B cell (primary cell): ENCODE data around the gene SCARB1. TPM values are rescaled to one million over a fixed set of nuclear protein-coding genes. Genes with fewer than 3 reads are reported as not detected.

ENCODE experiments used
- ATAC-seq: fragments of 200-7000 bp; cut with Tn5 transposase; one replicate; pipeline ENCODE4 v1.10.0; 2021; ENCODE audit warnings: low read depth, mild to moderate bottlenecking, moderate number of reproducible peaks, moderate library complexity
- CTCF ChIA-PET: fragments of 350-600 bp; sonication (Branson Sonifier 250); formaldehyde crosslinking; loops from one replicate; lab custom pipeline; 2021; ENCODE audit warnings: antibody characterized with exemption, inconsistent platforms; lab: Charles Lee
- POLR2A ChIA-PET: fragments of 350-600 bp; sonication (Branson Sonifier 250); formaldehyde crosslinking; loops from one replicate; lab custom pipeline; 2021; ENCODE audit warnings: antibody characterized with exemption; lab: Charles Lee
- DNase-seq: peaks from one replicate; pipeline ENCODE4 v3.0.0; 2013
- H2AFZ ChIP-seq: 2 replicates; pipeline ENCODE4 v1.6.1; 2012; ENCODE audit warnings: mild to moderate bottlenecking, low read depth, low read length; ENCODE audit not compliant: insufficient read depth, poor library complexity, severe bottlenecking
- H3K27ac ChIP-seq, 2 donors: 1 replicate in 1 of 2; 2 replicates in 1 of 2; pipeline ENCODE4 v1.5.1; 2012 to 2013; ENCODE audit warnings: low read length in 2 of 2, mild to moderate bottlenecking in 2 of 2, moderate library complexity in 1 of 2
- H3K27me3 ChIP-seq, 4 experiments: fragments of 200-600 bp in 1 of 4; sonication (generic) in 1 of 4; replicated peaks in 1 of 4; 1 replicate in 2 of 4; 2 replicates in 2 of 4; pipeline versions ENCODE4 v1.6.1 to v1.7.0; 2013 to 2016; ENCODE audit warnings: low read length in 3 of 4, mild to moderate bottlenecking in 2 of 4, mixed read lengths in 1 of 4, moderate library complexity in 1 of 4; ENCODE audit not compliant: insufficient read depth in 4 of 4, control insufficient read depth in 3 of 4; ENCODE audit errors: control extremely low read depth in 1 of 4
- H3K36me3 ChIP-seq, 2 experiments: replicated peaks in 1 of 2; 1 replicate in 1 of 2; 2 replicates in 1 of 2; pipeline versions ENCODE4 v1.6.1 to v1.7.1; 2013; ENCODE audit warnings: low read length in 1 of 2; ENCODE audit not compliant: insufficient read depth in 2 of 2, control insufficient read depth in 1 of 2; ENCODE audit errors: control extremely low read depth in 1 of 2, extremely low read depth in 1 of 2
- H3K4me1 ChIP-seq, 2 donors: fragments of 200-600 bp in 1 of 2; sonication (generic) in 1 of 2; 1 replicate in 1 of 2; 2 replicates in 1 of 2; pipeline versions ENCODE4 v1.5.1 to v1.6.1; 2013 to 2017; ENCODE audit warnings: low read length in 2 of 2; ENCODE audit not compliant: control insufficient read depth in 2 of 2, insufficient read depth in 2 of 2
- H3K4me2 ChIP-seq: replicated peaks from 2 replicates; pipeline ENCODE3; 2012; ENCODE audit warnings: mild to moderate bottlenecking, low read depth, low read length; ENCODE audit not compliant: poor library complexity, severe bottlenecking
- H3K4me3 ChIP-seq, 5 experiments: fragments of 200-600 bp in 1 of 5; sonication (generic) in 1 of 5; 1 replicate in 3 of 5; 2 replicates in 2 of 5; pipeline versions ENCODE4 v1.5.1 to v1.7.0; 2011 to 2016; ENCODE audit warnings: low read length in 4 of 5, mild to moderate bottlenecking in 4 of 5, low read depth in 2 of 5, control low read depth in 1 of 5, moderate library complexity in 1 of 5; ENCODE audit not compliant: insufficient read depth in 1 of 5; ENCODE audit errors: control extremely low read depth in 1 of 5, extremely low read depth in 1 of 5
- H3K79me2 ChIP-seq: fragments of 200-600 bp; sonication (generic); one replicate; pipeline ENCODE4 v1.6.0; 2016; ENCODE audit warnings: low read length; ENCODE audit not compliant: control insufficient read depth, insufficient read depth
- H3K9ac ChIP-seq: fragments of 200-600 bp; sonication (generic); 2 replicates; pipeline ENCODE4 v1.6.1; 2017; ENCODE audit warnings: mild to moderate bottlenecking, low read length, moderate library complexity
- H3K9me3 ChIP-seq, 3 donors: one replicate each; pipeline versions ENCODE4 v1.6.1 to v1.7.1; 2013; ENCODE audit warnings: low read length in 2 of 3; ENCODE audit not compliant: control insufficient read depth in 2 of 3, insufficient read depth in 1 of 3; ENCODE audit errors: control extremely low read depth in 1 of 3
- H4K20me1 ChIP-seq: 2 replicates; pipeline ENCODE4 v1.6.0; 2012; ENCODE audit warnings: mild to moderate bottlenecking, low read length; ENCODE audit not compliant: insufficient read depth, control insufficient read depth, poor library complexity, severe bottlenecking
- H3K27ac Mint-ChIP-seq: one replicate; pipeline ENCODE4 v1.8.0; 2021; ENCODE audit warnings: mixed read lengths
- H3K27me3 Mint-ChIP-seq: one replicate; pipeline ENCODE4 v1.8.0; 2021; ENCODE audit warnings: mixed read lengths
- H3K4me1 Mint-ChIP-seq: one replicate; pipeline ENCODE4 v1.8.0; 2021; ENCODE audit warnings: mixed read lengths
- H3K4me3 Mint-ChIP-seq: one replicate; pipeline ENCODE4 v1.8.0; 2021; ENCODE audit warnings: mixed read lengths
- H3K9me3 Mint-ChIP-seq: one replicate; pipeline ENCODE4 v1.8.0; 2022; ENCODE audit warnings: mixed read lengths; ENCODE audit not compliant: insufficient read depth
- CTCF ChIP-seq: fragments of 200-600 bp; IDR thresholded peaks from one replicate; pipeline ENCODE4 v1.8.0; 2022; ENCODE audit warnings: antibody characterized with exemption, mild to moderate bottlenecking
- EZH2 ChIP-seq: IDR thresholded peaks from 2 replicates; pipeline ENCODE4 v1.6.1; 2012; ENCODE audit warnings: borderline replicate concordance, low read depth, mild to moderate bottlenecking, moderate library complexity, low read length; ENCODE audit not compliant: insufficient read depth, poor library complexity, severe bottlenecking
- WGBS: methylation state at CpG from one replicate; pipeline ENCODE4 v1.1.5; 2013; ENCODE audit warnings: missing lambda C conversion rate; ENCODE audit not compliant: insufficient coverage; 5-methylcytosine and 5-hydroxymethylcytosine counted together
- intact Hi-C: fragments of 100-400 bp; cut with micrococcal nuclease; formaldehyde crosslinking; loops from one replicate; pipeline ENCODE4 v1.10.0; 2022
- polyA plus RNA-seq: library from polyadenylated mRNA; depleted of rRNA; stranded (reverse); fragments of >200 nt; gene quantifications from 2 replicates; pipeline ENCODE4 v1.2.3, GENCODE V29; 2012
- total RNA-seq, 2 donors: library from RNA; stranded (reverse); fragments of 120-200 nt in 1 of 2; gene quantifications; 1 replicate in 1 of 2; 2 replicates in 1 of 2; pipeline versions ENCODE4 v1.2.3 to v1.2.4, GENCODE V29; 2013 to 2022

Gene SCARB1
- total and polyA plus RNA-seq, 2 donors (not counting 1 experiment from before 2014, with no cell fraction given): 26.8 to 30.7 TPM

GRCh38 chr12:124786061-124786964 is 77.4 kb downstream of the SCARB1 start:
- Mint-ChIP-seq H3K4me3 (no peak overlapping the region), H3K4me1 (peaks cover 8% of the 10 kb centered on the region), H3K27ac (no peak overlapping the region), H3K27me3 (no peaks in the 10 kb centered on the region), H3K9me3 (no peaks in the 10 kb centered on the region)
- Histone ChIP-seq H4K20me1 (no peaks in the 10 kb centered on the region), H3K27me3 (no peaks in the 10 kb centered on the region), H3K79me2 (no peaks in the 10 kb centered on the region), H3K27ac (no peak overlapping the region), H3K9me3 (no peaks in the 10 kb centered on the region), H2AFZ (no peak overlapping the region), H3K36me3 (peaks cover 1 to 19% of the 10 kb centered on the region in 2 experiments), H3K4me2 (no peak overlapping the region), H3K9ac (no peak overlapping the region), H3K4me1 (peaks cover 4 to 9% of the 10 kb centered on the region in 2 donors), H3K4me3 (no peak overlapping the region)
- no peak for ATAC-seq
- intact Hi-C loops: no loop called here
- ChIA-PET CTCF (interaction anchor here (1.1 to 1.5 kb wide), 2 partner anchors 12 to 20 kb away, joined by 3 to 4 read pairs; no protein-coding TSS in a partner anchor), POLR2A (no interaction called here)
- TF ChIP-seq CTCF (no peak), EZH2 (no peak)
- no peak for DNase-seq
- 97% methylated on average over 25 of the region's 31 CpGs for WGBS
